ENCODE results near the gene ANO1.

GRCh38 chr11:70176940-70177689, 99.0 kb downstream of the ANO1 start:
- TF ChIP-seq EZH2phosphoT487 (IDR thresholded peaks at IDR 0.05; ENCODE audit: borderline replicate concordance, low read length) (no peak), CTCF (conservative IDR thresholded peaks at IDR 0.05; ENCODE audit: low read depth, low read length) (peak; percentile 79)

Measured in PC-3 (cell line).